ENCODE data around the gene SAXO1. TPM values are rescaled to one million over a fixed set of nuclear protein-coding genes. Genes with fewer than 3 reads are reported as not detected.

The SAXO1 gene
- total RNA-seq, 1 donor from 2014 or later, result not detected

DNA sequence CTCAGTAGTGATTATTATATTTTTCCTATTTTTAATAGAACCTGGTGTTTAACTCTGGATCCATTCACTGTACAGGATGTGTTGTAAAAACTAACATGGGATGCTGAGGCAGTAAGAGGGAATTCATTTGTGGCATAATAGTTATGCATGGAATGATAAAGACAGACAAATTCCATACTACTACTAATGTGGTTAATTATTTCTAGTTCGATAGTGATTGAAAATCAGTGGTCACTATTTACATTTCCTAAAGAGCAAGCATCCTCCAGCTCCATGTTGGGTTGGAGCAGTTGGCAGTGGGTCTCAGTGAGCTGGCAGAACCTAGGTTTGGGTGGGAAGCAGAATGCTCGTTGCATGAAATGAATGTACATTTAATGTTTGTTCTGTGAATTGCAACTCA, 122.6 kb downstream of the SAXO1 start:
- DNase-seq, result no peak

- no peak for DNase-seq
Observed at GRCh38 chr9:18909140-18910018, 123.6 kb downstream of the SAXO1 start.

GRCh38 chr9:18907927-18908625, 124.9 kb downstream of the SAXO1 start:
- DNase-seq, result no peak

DNA sequence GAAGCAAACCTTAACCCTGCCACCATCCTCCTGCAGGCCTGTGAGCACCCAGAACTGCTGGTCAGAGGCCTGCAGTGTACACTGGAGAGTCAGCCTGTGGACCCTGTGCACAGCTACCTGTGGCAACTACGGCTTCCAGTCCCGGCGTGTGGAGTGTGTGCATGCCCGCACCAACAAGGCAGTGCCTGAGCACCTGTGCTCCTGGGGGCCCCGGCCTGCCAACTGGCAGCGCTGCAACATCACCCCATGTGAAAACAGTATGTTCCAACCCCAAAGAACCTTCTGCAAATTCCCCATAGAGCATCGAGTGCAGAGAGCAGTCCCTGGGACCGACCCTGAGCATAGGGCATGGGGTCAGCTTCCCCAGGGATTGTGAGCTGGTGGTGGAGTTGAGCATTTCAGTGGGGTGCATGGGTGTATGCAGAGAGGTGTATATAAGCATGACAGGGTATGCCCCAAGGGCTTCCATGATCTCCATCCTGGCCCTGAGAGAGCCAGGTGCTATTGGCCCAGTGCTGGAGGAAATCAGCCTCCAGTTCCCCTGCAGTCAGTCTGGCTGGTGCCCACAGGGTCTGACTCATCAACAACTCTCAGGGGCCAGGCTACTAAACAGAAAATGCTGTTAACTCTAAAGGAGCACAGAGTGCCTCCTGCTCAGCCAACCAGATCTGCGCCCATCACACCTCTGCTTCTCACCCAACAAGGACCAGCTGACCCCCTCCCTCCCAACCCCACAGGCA, 126.2 kb downstream of the SAXO1 start:
- no peak for DNase-seq

GRCh38 chr9:18905883-18906629, 127.0 kb downstream of the SAXO1 start:
- no peak for DNase-seq

GRCh38 chr9:18905028-18905882, 127.8 kb downstream of the SAXO1 start:
- DNase-seq, result no peak

GRCh38 chr9:18903450-18903849, 129.6 kb downstream of the SAXO1 start:
- DNase-seq, result no peak

DNA sequence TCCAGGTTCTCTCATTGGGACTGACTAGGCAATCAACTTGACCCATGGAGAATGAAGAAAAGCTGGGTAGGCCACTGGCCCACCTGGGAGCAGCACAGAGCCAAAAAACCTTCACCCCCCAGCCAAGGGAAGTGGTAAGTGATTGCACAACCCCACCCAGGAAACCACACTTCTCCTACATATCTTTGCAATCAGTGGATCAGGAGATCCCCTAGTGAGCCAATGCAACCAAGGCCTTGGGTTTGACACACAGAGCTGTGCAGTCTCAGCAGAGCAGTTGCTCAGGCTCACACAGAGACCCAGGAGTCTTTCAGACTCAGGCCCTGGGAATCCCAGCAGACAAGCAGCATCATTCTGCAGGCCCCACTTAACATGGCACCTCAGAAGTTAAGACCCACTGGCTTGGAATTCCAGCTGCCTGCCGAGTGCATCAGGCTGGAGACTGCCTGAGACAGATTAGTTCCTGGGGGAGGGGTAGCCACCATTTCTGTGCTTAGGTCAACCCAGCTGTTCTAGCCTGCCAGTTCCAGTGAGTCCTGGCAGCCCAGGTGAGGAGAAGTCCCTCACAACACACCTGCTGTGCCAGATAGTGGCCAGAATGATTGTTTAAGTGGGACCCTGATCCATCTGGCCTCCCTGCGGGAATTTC, 136.4 kb downstream of the SAXO1 start:
- DNase-seq, result no peak

GRCh38 chr9:18896004-18896403, 137.0 kb downstream of the SAXO1 start:
- no peak for DNase-seq

GRCh38 chr9:18893491-18893890, 139.5 kb downstream of the SAXO1 start:
- no peak for DNase-seq

GRCh38 chr9:18893046-18893445, 140.0 kb downstream of the SAXO1 start:
- no peak for DNase-seq

DNA sequence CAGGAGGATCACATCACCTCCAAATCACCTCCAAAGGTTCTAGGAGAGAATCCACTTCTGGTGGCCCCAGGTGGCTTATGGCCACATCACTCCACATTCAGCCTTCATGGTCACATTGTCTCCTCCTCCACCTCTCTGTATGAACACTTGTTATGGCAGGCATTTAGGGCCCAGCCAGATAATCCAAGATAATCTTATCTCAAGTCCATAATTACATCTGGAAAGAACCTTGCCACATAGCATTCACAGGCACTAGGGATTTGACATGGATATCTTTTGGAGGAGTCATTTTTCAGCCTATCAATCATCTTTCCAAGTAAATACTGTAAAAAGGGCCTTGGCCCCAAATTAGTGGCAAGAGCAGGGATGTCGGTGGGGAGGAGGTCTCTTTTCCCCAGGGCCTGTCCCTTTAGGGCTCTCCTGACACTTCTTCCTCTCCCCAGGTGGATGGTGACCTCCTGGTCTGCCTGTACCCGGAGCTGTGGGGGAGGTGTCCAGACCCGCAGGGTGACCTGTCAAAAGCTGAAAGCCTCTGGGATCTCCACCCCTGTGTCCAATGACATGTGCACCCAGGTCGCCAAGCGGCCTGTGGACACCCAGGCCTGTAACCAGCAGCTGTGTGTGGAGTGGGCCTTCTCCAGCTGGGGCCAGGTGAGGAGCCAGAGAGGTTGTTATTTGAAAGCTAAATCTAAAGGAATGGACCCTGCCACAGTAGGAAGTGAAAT, 140.9 kb downstream of the SAXO1 start:
- no peak for DNase-seq

GRCh38 chr9:18890372-18890771, 142.6 kb downstream of the SAXO1 start:
- no peak for DNase-seq

GRCh38 chr9:18889550-18889949, 143.5 kb downstream of the SAXO1 start:
- no peak for DNase-seq

DNA sequence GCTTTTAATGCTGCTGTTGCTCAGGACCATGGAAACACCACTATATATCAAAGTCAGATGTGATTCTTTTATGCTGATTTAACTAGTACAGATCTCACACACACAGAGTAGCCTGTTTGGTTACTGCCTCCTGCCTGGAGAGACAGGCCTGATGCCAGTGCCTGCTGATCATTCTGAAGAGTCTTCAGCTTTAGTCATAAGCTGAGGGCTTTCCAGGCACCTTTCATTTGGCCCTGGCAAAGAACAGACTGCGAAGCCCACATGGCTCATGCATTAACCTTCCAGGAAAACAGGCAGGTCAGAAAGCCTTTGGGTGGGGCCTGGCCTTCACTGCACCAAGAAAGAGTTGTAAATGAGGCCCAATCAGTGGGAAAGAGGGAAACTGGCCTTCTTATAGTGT, 144.7 kb downstream of the SAXO1 start:
- DNase-seq, result no peak

- DNase-seq, result no peak
Observed at GRCh38 chr9:18887546-18887945, 145.5 kb downstream of the SAXO1 start.

DNA sequence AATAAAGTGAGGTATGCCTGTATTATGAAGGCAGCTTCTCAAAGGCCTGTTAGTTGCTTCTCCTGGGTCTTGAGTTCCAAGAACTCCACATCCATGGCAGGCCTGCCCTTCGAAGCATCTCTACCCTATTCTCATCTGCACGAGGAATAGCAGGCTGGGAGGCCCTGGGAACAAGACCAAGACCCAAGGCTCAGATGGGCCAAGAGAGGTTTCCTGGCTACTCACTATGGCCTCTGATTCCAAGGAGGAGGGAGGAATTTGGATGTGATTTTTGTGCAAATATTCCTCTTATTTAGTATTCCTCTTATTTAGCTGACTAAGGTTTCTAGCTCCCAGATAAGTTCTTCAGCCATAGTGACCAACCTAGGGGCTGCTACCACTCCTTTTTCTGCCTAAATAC, 151.3 kb downstream of the SAXO1 start:
- no peak for DNase-seq

DNA sequence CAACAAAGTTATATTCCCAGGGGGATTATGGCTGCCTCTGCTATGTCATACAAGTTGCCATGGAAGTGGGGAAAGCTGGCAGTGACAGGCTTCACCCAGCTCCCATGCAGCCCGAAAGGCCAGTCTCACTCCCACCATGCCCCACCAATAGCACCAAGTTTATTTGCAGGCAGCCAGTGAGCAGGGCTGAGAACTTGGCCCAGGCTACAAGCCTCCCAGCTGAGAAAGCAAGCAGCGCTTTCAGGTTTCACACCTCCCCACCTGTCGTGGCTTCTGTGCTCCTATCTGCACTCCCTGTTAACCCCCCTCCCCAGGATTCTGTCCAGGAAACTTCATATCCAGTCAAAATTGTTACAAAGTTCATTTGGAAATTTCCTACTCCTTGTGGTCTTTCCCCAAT, 155.0 kb downstream of the SAXO1 start:
- DNase-seq, result no peak

Data from occipital lobe (tissue), 2 donors.